Hematopoietic multipotent progenitor cell treated with erythropoietin and hydrocortisone succinate and interleukin-3 and kit ligand, for 17 days (in vitro differentiated cells): ENCODE results near the gene DAB1.
"Not testable (repeated sequence)": the region's sequence is repeated elsewhere in the genome, so short reads cannot be mapped to it uniquely, and the experiment has no call there.

Source experiments
- DNase-seq: peaks from one replicate; pipeline ENCODE4 v3.0.0-alpha.2; 2015; ENCODE audit warnings: low spot score

The DAB1 gene

GRCh38 chr1:57272150-57272549, 151.7 kb downstream of the DAB1 start:
- no peak for DNase-seq

- no peak for DNase-seq
These were observed 152.7 kb downstream of the DAB1 start for GRCh38 chr1:57270927-57271698.

DNA sequence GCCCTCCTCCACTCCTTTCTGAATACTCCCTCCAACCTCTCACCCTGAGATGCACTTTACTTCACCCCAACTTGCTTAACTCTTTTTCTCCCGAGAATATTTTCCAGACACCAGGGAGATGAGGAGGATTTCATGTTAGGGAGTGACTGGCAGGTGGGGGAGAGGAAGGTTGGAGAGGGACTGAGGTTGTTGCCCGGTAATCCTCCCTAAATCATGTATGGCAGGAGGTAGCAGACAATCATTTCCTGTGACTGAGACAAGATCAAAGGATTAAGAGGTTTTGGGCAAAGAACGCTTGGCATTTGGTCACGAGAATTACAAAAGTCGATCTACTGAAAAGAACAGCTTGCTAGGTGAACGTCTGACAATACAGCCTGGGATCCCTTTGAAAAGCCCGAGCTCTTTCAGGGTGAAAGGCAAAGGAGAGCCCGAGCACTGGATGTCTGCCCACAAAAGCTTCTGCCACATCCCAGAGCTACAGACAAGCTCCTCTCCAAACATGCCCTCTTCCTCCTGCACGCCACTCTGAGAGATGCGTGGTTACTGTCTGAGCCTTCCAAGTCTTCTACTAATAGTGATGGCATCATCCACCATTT, 154.1 kb downstream of the DAB1 start:
- DNase-seq, result no peak

GRCh38 chr1:57265104-57265503, 158.8 kb downstream of the DAB1 start:
- DNase-seq, result no peak

DNA sequence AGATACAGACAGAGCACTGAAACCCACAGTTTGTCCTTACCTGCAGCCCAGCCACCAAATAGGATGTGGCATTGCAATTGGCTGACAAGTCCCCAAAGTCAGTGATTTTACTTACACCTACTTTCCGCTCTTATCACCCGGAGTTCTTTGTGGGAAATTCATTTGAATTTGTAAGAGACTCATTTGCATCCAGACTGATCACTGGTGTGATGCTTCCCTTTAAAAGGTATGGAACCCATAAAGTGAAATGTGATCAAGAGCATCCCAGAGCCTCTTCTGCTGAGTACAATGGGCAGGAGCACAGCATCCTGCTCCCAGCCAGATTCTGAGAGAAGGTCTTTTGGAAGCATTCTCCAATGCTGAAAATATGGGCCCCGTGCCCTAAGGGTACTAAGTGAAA, 161.4 kb downstream of the DAB1 start:
- DNase-seq, result no peak

DNA sequence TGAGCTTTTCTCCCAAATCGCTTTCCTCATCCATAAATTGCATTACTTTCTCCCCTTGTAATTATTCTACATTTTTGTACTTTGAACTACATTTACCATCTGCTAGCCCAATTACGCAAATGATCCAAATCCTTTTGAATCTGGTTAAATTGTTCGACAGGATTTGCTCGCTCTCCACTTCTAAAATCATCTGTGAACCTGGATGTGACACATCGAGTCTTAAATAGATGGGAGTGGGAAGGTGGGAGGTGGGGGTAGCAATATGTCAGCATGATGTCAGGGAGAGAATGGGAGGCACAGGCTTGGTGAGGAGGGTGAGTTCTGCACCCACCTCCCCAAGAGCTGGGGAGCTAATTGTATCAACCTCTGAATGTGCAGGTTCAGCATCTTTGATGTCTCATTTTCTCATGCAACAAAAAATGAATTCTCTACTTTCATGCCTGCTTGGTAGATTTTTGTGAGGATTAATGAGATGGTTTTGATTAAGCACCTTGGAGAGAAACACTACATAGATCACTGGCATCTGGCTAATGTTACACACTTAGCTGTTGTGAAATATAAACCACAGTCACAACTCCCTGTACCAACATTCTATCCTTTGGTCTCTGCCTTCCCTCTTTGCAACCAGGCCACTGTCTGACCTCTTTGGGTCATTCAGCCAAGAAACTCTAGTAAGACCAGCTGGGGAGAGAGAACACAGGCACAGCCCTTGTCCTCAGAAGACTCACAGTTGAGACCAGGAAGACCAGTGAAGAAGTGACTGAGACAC, 165.1 kb downstream of the DAB1 start:
- DNase-seq, result no peak

DNA sequence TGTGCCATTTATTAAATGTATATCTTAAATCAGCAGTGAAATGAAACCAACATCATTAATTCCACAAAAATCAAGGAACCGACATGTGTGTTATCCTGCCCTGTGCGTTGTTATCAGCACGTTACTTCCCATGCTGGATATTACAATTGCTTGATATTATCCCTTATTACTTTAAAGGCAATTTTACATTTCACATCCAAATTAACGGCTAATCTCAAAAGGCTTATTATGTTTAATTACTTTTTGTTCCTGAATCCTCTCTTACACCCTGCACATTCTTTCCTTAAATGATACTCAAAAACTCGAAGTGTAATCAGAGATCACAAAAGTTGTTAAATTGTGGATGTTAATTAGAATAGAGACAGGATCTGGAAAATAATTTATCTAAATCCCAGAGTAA, 167.9 kb downstream of the DAB1 start:
- DNase-seq, result no peak

GRCh38 chr1:57254022-57254421, 169.8 kb downstream of the DAB1 start:
- no peak for DNase-seq

GRCh38 chr1:57252597-57253294, 171.1 kb downstream of the DAB1 start:
- no peak for DNase-seq

GRCh38 chr1:57250021-57250420, 173.8 kb downstream of the DAB1 start:
- no peak for DNase-seq

GRCh38 chr1:57249511-57249910, 174.3 kb downstream of the DAB1 start:
- DNase-seq, result no peak

GRCh38 chr1:57248830-57249229, 175.0 kb downstream of the DAB1 start:
- DNase-seq, result no peak

DNA sequence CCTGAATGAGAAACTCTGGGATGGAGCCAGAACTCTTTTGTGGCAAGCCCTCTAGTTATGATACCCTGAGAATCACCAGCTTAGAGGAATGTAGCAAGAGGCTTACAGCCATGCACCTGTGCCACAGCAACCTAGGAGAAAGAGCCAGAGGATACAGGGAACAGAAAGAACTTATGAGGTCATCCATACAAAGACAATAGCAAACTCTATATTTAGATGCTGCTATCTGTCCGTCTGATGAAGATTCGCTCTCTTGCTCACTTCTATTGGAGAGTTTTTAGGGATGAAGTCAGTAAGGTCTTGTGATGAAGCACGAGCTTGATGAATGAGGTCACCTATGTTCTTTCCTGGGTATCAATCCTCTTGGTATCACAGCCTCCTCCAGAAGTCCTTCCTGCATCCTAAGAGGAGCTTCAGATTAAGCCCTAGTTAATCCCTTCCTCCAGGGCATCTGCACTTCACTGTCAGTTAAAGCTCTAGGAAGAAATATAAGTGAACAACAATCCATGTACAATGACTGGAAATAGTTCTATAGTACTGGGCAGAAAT, 185.6 kb downstream of the DAB1 start:
- no peak for DNase-seq

DNA sequence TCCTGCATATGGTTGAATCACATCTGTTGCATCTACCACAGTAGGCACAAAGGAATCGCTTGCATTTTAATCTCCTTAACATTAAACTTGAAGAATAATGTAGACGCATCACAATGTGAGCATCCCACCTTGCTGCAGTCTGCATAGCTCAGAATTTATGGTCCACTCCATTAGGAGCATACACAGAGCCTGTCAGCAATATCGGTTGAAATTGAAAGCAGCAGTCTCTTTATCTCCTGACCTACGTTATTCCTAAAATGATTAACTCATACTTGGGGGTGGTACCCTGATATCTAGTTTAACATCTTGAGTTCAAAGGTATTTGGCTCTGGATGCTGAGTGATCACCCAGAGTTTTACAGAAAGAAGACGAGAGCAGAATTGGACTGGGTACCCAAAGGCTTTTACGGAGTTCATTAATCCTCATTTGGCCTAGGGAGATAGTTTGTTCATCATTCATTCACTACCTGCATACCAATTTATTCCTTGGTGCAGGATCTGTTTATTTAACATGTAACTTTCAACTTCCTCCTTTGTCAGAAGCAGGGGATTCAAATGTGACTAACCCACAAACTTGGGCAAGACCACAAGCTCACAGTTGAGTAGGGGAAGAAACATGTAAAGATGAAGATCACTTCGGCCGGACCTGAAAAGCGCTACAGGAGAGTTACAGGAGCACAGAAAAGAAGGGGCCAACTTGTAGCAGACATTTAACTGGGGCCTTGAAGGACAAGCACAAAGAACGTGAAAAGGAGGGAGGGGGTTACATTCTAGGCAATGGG, 187.9 kb downstream of the DAB1 start:
- DNase-seq, result no peak

DNA sequence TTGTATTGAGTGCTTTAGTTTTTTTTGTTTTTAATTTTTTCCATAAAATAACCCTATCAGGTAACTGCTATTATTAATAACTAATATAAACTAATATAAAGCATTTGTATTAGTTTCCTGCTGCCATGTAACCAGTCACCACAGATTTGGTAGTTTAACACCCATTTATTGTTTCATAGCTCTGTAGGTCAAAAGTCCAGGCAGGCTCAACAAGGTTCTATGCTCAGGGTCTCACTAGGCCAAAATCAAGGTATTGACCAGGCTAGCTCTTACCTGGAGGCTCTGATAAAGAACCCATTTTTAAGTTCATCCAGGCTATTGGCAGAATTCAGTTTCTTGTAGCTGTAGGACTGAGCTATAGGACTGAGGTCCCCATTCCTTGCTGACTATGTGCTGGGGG, 189.4 kb downstream of the DAB1 start:
- no peak for DNase-seq

DNA sequence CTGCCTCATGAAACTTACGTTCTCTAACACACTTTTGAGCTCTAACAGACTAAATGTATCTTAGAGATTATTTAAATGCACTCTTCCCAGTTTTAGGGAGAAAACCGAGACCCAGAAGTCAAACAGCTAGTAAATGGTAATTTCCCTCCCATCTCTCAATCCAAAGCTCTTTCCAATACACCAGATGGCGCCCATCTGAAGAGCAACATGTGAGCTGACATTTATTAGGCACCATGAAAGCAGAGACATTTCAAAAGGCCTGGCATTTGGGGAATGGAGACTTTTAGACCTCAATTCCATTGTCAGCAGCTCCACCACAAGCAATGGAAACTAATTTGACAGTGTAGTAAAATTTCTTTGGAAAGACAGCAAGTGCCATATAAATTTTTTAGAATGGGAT, 191.4 kb downstream of the DAB1 start:
- no peak for DNase-seq

GRCh38 chr1:57229998-57230397, 193.9 kb downstream of the DAB1 start:
- DNase-seq, result no peak

GRCh38 chr1:57229076-57229475, 194.8 kb downstream of the DAB1 start:
- no peak for DNase-seq

GRCh38 chr1:57222801-57223200, 201.1 kb downstream of the DAB1 start:
- DNase-seq, result no peak

- no peak for DNase-seq
These were observed 201.6 kb downstream of the DAB1 start for GRCh38 chr1:57222307-57222706.

DNA sequence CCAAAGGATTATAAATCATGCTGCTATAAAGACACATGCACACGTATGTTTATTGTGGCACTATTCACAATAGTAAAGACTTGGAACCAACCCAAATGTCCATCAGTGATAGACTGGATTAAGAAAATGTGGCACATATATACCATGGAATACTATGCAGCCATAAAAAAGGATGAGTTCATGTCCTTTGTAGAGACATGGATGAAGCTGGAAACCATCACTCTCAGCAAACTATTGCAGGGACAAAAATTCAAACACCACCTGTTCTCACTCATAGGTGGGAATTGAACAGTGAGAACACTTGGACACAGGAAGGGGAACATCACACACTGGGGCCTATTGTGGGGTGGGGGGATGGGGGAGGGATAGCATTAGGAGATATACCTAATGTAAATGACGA, 203.0 kb downstream of the DAB1 start:
- DNase-seq, result not testable (repeated sequence)
